ENCODE measurements around the gene PARVA.

PARVA gene

DNA sequence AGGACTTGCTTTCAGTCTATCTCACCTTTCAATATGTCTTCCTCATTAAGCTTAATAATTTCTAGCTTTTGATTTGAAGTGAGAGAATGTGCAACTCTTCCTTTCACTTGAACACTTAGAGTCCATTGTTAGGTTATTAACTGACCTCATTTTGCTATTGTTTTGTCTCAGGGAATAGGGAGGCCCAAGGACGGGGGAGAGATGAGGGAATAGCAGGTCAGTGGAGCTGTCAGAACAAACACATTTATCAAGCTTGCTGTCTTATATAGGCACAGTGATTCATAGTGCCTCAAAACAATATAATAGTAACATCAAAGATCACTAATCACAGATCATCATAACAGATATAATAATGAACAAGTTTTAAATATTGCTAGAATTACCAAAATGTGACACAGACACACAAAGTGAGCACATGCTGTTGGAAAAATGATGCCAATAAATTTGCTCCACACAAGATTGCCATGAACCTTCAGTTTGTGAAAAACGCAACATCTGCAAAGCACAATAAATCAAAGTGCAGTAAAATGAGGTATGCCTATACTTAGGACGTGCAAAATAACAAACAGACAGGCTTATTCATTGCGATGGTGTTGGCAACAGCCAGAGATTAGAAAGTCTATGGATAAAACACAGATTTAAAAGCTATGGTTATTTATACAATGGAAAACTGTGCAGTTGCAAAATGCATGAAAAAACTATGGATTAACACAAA lies 190.5 kb downstream of the PARVA start:
- DNase-seq (ENCODE audit: low read depth) = no peak

GRCh38 chr11:12569499-12570425 lies 192.4 kb downstream of the PARVA start:
- no peak for TF ChIP-seq CTCF (IDR thresholded peaks at IDR 0.05; ENCODE audit: low read length, missing control alignments)

More for the DNA sequence above, 190.5 kb downstream of the PARVA start:
- no peak overlapping the region for H3K4me3 ChIP-seq (replicated peaks; ENCODE audit: low read depth, low read length)
- TF ChIP-seq CTCF (IDR thresholded peaks at IDR 0.05; ENCODE audit: low read length, missing control alignments) = no peak

DNA sequence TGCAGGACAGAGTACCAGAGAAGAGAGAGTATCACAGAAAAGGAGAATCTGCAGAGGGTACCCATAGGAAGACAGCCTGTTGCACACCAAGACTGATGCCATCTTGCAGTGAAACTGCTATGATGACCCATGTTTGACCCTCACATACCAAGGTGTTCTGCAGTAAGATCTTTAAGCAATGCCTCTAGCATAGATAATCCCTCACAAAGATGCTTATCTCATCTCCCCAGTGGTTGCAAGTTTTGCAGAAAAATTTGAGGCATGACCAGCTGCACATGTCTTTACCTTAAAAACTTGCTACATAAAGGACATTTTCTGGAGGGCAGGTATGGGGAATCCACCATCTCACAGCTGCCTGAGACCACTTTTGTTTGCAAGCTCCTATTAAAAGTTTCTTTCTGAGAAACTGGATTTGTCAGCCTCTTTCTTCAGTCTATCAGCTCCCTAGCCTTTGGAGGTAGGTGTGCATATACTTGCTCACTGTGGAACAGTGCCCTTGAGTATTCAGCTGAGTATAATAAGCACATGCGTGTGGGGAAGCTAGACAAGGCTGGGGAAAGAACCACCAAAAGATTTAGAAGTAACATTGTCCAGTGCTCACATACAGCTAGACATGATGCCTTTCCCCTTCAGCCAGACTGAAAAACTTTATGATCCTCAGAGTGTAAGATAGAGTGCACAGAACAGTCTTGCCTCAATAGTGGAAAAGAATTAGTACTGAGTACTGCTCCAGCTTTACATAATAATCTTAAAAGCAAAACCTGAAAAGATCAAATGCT lies 196.5 kb downstream of the PARVA start:
- no peak for DNase-seq (ENCODE audit: low read depth)
- TF ChIP-seq CTCF (IDR thresholded peaks at IDR 0.05; ENCODE audit: low read length, missing control alignments) = no peak
- H3K4me3 ChIP-seq (replicated peaks; ENCODE audit: low read depth, low read length) = no peak overlapping the region

More at GRCh38 chr11:12569499-12570425, 192.4 kb downstream of the PARVA start:
- DNase-seq (ENCODE audit: low read depth) = peak; percentile 24
- H3K4me3 ChIP-seq (replicated peaks; ENCODE audit: low read depth, low read length) = no peak overlapping the region

- no peak for TF ChIP-seq CTCF (IDR thresholded peaks at IDR 0.05; ENCODE audit: low read length, missing control alignments)
- DNase-seq (ENCODE audit: low read depth) = no peak
- no peak overlapping the region for H3K4me3 ChIP-seq (replicated peaks; ENCODE audit: low read depth, low read length)
These were observed 200.6 kb downstream of the PARVA start for GRCh38 chr11:12577725-12578644.

- no peak for DNase-seq (ENCODE audit: low read depth)
- TF ChIP-seq CTCF (IDR thresholded peaks at IDR 0.05; ENCODE audit: low read length, missing control alignments) = no peak
- H3K4me3 ChIP-seq (replicated peaks; ENCODE audit: low read depth, low read length) = no peak overlapping the region
These were observed 204.0 kb downstream of the PARVA start for GRCh38 chr11:12581416-12581815.

DNA sequence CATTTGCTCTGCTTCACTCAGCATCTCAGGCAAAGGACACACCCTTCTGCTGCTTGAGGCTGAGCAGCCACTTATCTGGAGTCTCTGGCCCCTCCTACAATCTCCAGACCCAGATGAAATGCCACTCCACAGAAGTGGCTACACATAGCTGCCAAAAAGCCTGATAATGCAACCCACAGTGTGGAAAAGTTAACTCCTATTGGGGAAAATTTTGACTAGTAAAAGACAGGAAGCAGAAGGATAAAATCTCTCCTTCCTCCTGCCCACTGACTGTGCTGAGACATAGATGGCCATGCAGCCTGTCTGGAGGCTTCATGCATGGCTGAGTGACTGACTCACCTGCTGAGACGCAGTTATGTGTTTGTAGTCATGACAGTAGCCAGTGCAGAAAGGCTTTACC lies 204.6 kb downstream of the PARVA start:
- H3K4me3 ChIP-seq (replicated peaks; ENCODE audit: low read depth, low read length) = no peak overlapping the region
- peak; percentile 53 for DNase-seq (ENCODE audit: low read depth)
- TF ChIP-seq CTCF (IDR thresholded peaks at IDR 0.05; ENCODE audit: low read length, missing control alignments) = no peak

All from fibroblast of pulmonary artery (primary cell).